PC-9 (cell line): ENCODE results near the gene MGAT1. TPM values are rescaled to one million over a fixed set of nuclear protein-coding genes. Genes with fewer than 3 reads are reported as not detected.

Source experiments
- BruUV-seq: library from RNA; stranded (reverse); fragments of 400-500 nt; replicated peaks from 2 replicates; lab custom pipeline; 2021; lab: Mats Ljungman, UMichigan
- CTCF ChIA-PET: fragments of 300-600 bp; sonication (Branson Sonifier 250); formaldehyde crosslinking; loops from one replicate; lab custom pipeline; 2022; ENCODE audit warnings: antibody characterized with exemption; lab: Charles Lee
- POLR2A ChIA-PET: fragments of 300-600 bp; sonication (Branson Sonifier 250); formaldehyde crosslinking; loops from one replicate; lab custom pipeline; 2022; ENCODE audit warnings: antibody characterized with exemption; ENCODE audit not compliant: unreplicated experiment; lab: Charles Lee
- DNase-seq, 2 experiments: peaks; one replicate each; pipeline versions ENCODE4 v3.0.0 to v3.0.0-alpha.2; 2015 to 2022; ENCODE audit warnings: mixed read lengths in 1 of 2
- H2AFZ ChIP-seq: fragments of 200-600 bp; sonication (generic); 2 replicates; pipeline ENCODE4 v1.8.1; 2017; ENCODE audit warnings: antibody characterized with exemption
- H3F3A ChIP-seq: fragments of 200-600 bp; sonication (generic); 2 replicates; pipeline ENCODE4 v1.8.1; 2017; ENCODE audit warnings: antibody characterized with exemption, mild to moderate bottlenecking, low read depth; ENCODE audit not compliant: insufficient read depth
- H3K27ac ChIP-seq: fragments of 200-600 bp; sonication (generic); 2 replicates; pipeline ENCODE4 v1.6.1; 2016; ENCODE audit warnings: mixed run types
- H3K27me3 ChIP-seq: fragments of 200-600 bp; sonication (generic); 2 replicates; pipeline ENCODE4 v1.6.1; 2016; ENCODE audit warnings: low read depth, mixed run types; ENCODE audit not compliant: insufficient read depth
- H3K36me3 ChIP-seq: fragments of 200-600 bp; sonication (generic); 2 replicates; pipeline ENCODE4 v1.6.1; 2016; ENCODE audit warnings: low read depth, mixed run types
- H3K4me1 ChIP-seq: fragments of 200-600 bp; sonication (generic); replicated peaks from 2 replicates; pipeline ENCODE4 v1.6.1; 2016; ENCODE audit warnings: mixed run types; ENCODE audit not compliant: insufficient read depth
- H3K4me2 ChIP-seq: fragments of 200-600 bp; sonication (generic); 2 replicates; pipeline ENCODE4 v1.6.1; 2017; ENCODE audit warnings: mixed run types
- H3K4me3 ChIP-seq: fragments of 200-600 bp; sonication (generic); 2 replicates; pipeline ENCODE4 v1.6.1; 2016; ENCODE audit warnings: mixed run types
- H3K79me2 ChIP-seq: fragments of 200-600 bp; sonication (generic); 2 replicates; pipeline ENCODE4 v1.6.1; 2017; ENCODE audit warnings: low read depth, mixed run types
- H3K9me2 ChIP-seq: fragments of 200-600 bp; sonication (generic); 2 replicates; pipeline ENCODE4 v1.8.1; 2017; ENCODE audit warnings: mild to moderate bottlenecking; ENCODE audit not compliant: insufficient read depth
- H3K9me3 ChIP-seq: fragments of 200-600 bp; sonication (generic); 2 replicates; pipeline ENCODE4 v1.8.1; 2016; ENCODE audit warnings: low read depth; ENCODE audit not compliant: insufficient read depth
- H4K20me1 ChIP-seq: fragments of 200-600 bp; sonication (generic); 2 replicates; pipeline ENCODE4 v1.8.1; 2017; ENCODE audit not compliant: insufficient read depth
- CTCF ChIP-seq: fragments of 200-600 bp; sonication (generic); conservative IDR thresholded peaks from 2 replicates; pipeline ENCODE4 v1.6.1; 2017; ENCODE audit warnings: mixed run types, antibody characterized with exemption, mild to moderate bottlenecking, moderate library complexity
- EZH2 ChIP-seq: fragments of 200-600 bp; sonication (generic); IDR thresholded peaks from 2 replicates; pipeline ENCODE4 v1.8.0; 2017; ENCODE audit warnings: antibody characterized with exemption, low read depth
- intact Hi-C: fragments of 100-400 bp; cut with micrococcal nuclease; formaldehyde crosslinking; loops from one replicate; pipeline ENCODE4 v1.10.0; 2022; ENCODE audit not compliant: unreplicated experiment
- total RNA-seq: library from RNA; stranded (reverse); gene quantifications from 2 replicates; pipeline ENCODE4 v1.2.3, GENCODE V29; 2021

Gene MGAT1
- total RNA-seq, 1 experiment from 2014 or later = 103 TPM

- no peaks in the 10 kb centered on the region for H3K4me1 ChIP-seq
- no peak overlapping the region for H2AFZ ChIP-seq
- CTCF ChIA-PET = no interaction called here
- POLR2A ChIA-PET = no interaction called here
- no peaks in the 10 kb centered on the region for H3K9me2 ChIP-seq
- no peak overlapping the region for H3K27ac ChIP-seq
- BruUV-seq = no TSS peak
- no peaks in the 10 kb centered on the region for H4K20me1 ChIP-seq
- H3F3A ChIP-seq = no peaks in the 10 kb centered on the region; the same call in none of the 2 replicates
- no peak overlapping the region for H3K4me2 ChIP-seq
- H3K36me3 ChIP-seq = peaks cover 56% of the 10 kb centered on the region
- DNase-seq = no peak
- H3K9me3 ChIP-seq = peaks cover 86% of the 10 kb centered on the region
- H3K79me2 ChIP-seq = no peaks in the 10 kb centered on the region
- H3K27me3 ChIP-seq = no peaks in the 10 kb centered on the region
- TF ChIP-seq CTCF = no peak
- TF ChIP-seq EZH2 = no peak
- no peak overlapping the region for H3K4me3 ChIP-seq
- intact Hi-C loops = no loop called here
These were observed 46.3 kb upstream of the MGAT1 start for GRCh38 chr5:180848878-180849277.

DNA sequence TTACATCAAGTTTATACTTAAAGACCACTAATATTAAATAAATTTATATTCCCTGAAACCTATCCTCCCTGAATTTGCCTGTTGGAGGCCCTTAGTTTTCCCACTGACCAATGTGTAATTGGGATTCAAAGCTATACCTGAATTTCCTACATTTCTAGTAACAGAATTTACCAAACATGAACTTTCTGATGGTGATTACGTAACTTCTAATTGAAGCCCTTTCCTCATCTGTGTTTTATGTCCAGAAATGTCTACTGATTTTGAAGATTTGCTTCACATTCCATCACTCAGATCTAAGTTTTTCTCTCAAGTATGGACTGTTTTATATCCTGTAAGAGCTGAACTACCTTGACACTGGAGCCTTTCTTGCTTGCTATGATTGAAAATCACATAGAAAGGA lies 45.7 kb upstream of the MGAT1 start:
- Histone ChIP-seq H3K9me2 (no peaks in the 10 kb centered on the region), H3K79me2 (no peaks in the 10 kb centered on the region), H3K9me3 (peaks cover 81% of the 10 kb centered on the region), H2AFZ (no peak overlapping the region), H3K27ac (no peak overlapping the region), H4K20me1 (no peaks in the 10 kb centered on the region), H3F3A (no peaks in the 10 kb centered on the region; the same call in none of the 2 replicates), H3K36me3 (peaks cover 56% of the 10 kb centered on the region), H3K4me2 (no peak overlapping the region), H3K4me1 (no peaks in the 10 kb centered on the region), H3K4me3 (no peak overlapping the region), H3K27me3 (no peaks in the 10 kb centered on the region)
- ChIA-PET POLR2A (no interaction called here), CTCF (no interaction called here)
- no peak for DNase-seq
- intact Hi-C loops = no loop called here
- BruUV-seq = no TSS peak
- TF ChIP-seq EZH2 (no peak), CTCF (no peak)

DNA sequence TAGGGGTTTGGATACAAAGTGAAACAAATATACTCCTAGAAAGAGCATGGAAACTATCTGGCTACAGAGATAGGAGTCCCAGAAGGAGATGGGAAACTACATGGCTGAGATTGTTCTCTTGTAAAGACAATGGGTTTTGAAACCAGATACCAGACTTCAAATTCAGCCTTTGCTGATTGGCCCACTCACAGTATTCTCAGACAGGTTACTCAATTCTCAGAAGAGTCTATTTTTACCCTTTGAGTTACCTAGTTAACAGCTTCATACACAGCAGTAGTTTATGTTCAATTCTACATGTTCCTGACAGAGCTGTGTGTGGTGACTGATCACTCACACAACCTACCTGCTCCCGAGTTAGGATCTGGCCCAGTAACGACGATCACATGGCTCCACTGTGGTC lies 44.4 kb upstream of the MGAT1 start:
- no peaks in the 10 kb centered on the region for H3K79me2 ChIP-seq
- intact Hi-C loops = no loop called here
- POLR2A ChIA-PET = interaction anchor here (0.6 kb wide), 1 partner anchor 10 kb away, joined by 3 read pairs; no protein-coding TSS in a partner anchor
- H3K9me2 ChIP-seq = no peaks in the 10 kb centered on the region; the same call in 1 of the 2 replicates
- no peaks in the 10 kb centered on the region for H3K4me1 ChIP-seq
- no peak overlapping the region for H3K4me2 ChIP-seq
- no TSS peak for BruUV-seq
- CTCF ChIA-PET = no interaction called here
- peaks cover 46% of the 10 kb centered on the region for H3K36me3 ChIP-seq
- DNase-seq = no peak
- peaks cover 72% of the 10 kb centered on the region for H3K9me3 ChIP-seq
- no peak overlapping the region for H3K27ac ChIP-seq
- H4K20me1 ChIP-seq = no peaks in the 10 kb centered on the region
- peaks cover 3% of the 10 kb centered on the region for H3F3A ChIP-seq
- TF ChIP-seq CTCF (no peak), EZH2 (no peak)
- H3K4me3 ChIP-seq = no peak overlapping the region
- no peaks in the 10 kb centered on the region for H3K27me3 ChIP-seq
- H2AFZ ChIP-seq = no peak overlapping the region
